ENCODE results near the gene BPIFB3.

DNA sequence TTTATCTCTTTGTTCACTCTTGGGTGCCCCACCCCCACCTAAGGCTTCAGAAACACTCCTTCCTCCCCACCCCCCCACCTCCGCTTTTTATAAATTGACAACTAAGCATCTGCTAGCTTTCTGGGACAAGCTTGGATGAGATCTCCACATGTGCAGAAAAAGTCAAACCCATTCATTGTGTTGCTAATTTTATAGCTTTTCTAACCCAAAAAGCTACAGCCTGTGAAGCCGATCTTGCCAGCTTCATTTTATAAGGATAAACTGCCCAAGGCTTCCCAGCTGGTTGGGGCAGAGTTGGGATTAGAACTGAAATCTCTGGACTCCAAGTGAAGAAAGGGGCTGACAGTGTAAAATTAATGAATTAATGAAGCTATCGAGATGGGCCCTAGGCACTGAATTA is 49.9 kb downstream of the BPIFB3 start:
- TF ChIP-seq POLR2A (IDR thresholded peaks at IDR 0.05; ENCODE audit: low read depth, low read length) (no peak), CTCF (conservative IDR thresholded peaks at IDR 0.05; ENCODE audit: low read depth, low read length) (no peak), SMC3 (IDR thresholded peaks at IDR 0.05; ENCODE audit: low read depth, low read length) (no peak), CHD1 (IDR thresholded peaks at IDR 0.05; ENCODE audit: low read depth, low read length) (no peak), MXI1 (IDR thresholded peaks at IDR 0.05; ENCODE audit: borderline replicate concordance, low read depth, low read length) (no peak), RCOR1 (IDR thresholded peaks at IDR 0.05; ENCODE audit: insufficient replicate concordance, low read length) (no peak), CEBPB (IDR thresholded peaks at IDR 0.05; ENCODE audit: low read depth, low read length) (no peak), MAFK (IDR thresholded peaks at IDR 0.05; ENCODE audit: low read depth, low read length) (no peak), RAD21 (IDR thresholded peaks at IDR 0.05; ENCODE audit: low read length) (no peak), MAZ (IDR thresholded peaks at IDR 0.05; ENCODE audit: borderline replicate concordance, low read depth, low read length) (no peak)
- TF ChIP-seq, protein P1, sequence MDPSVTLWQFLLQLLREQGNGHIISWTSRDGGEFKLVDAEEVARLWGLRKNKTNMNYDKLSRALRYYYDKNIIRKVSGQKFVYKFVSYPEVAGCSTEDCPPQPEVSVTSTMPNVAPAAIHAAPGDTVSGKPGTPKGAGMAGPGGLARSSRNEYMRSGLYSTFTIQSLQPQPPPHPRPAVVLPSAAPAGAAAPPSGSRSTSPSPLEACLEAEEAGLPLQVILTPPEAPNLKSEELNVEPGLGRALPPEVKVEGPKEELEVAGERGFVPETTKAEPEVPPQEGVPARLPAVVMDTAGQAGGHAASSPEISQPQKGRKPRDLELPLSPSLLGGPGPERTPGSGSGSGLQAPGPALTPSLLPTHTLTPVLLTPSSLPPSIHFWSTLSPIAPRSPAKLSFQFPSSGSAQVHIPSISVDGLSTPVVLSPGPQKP (IDR thresholded peaks at IDR 0.05; ENCODE audit: borderline replicate concordance, low read depth, low read length), result no peak
- TF ChIP-seq, protein P2, sequence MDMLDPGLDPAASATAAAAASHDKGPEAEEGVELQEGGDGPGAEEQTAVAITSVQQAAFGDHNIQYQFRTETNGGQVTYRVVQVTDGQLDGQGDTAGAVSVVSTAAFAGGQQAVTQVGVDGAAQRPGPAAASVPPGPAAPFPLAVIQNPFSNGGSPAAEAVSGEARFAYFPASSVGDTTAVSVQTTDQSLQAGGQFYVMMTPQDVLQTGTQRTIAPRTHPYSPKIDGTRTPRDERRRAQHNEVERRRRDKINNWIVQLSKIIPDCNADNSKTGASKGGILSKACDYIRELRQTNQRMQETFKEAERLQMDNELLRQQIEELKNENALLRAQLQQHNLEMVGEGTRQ (IDR thresholded peaks at IDR 0.05; ENCODE audit: low read depth, low read length), result no peak

Measured in IMR-90 (cell line).